ENCODE data around the gene CAPN7.
A peak's percentile ranks its signal among the peaks of the same experiment; 100 is the strongest.
"Not testable (repeated sequence)": the region's sequence is repeated elsewhere in the genome, so short reads cannot be mapped to it uniquely, and the experiment has no call there.

Gene CAPN7

GRCh38 chr3:15205934-15206661 is at the start of gene CAPN7:
Gene CAPN7, plus strand, starts transcription at chr3:15206246. Its CDS starts 250 bp downstream, at chr3:15206496.
- peak; percentile 97 for DNase-seq (ENCODE audit: low spot score)

- no peak for DNase-seq (ENCODE audit: low spot score)
Measured at GRCh38 chr3:15157441-15157840, 48.6 kb upstream of the CAPN7 start.

- DNase-seq (ENCODE audit: low spot score), result no peak
Measured at GRCh38 chr3:15159501-15160136, 46.4 kb upstream of the CAPN7 start.

GRCh38 chr3:15160662-15161061 is 45.4 kb upstream of the CAPN7 start:
- DNase-seq (ENCODE audit: low spot score), result no peak

- no peak for DNase-seq (ENCODE audit: low spot score)
Measured at GRCh38 chr3:15161133-15161532, 44.9 kb upstream of the CAPN7 start.

- DNase-seq (ENCODE audit: low spot score), result not testable (repeated sequence)
Measured at GRCh38 chr3:15163656-15164055, 42.4 kb upstream of the CAPN7 start.

- no peak for DNase-seq (ENCODE audit: low spot score)
Measured at GRCh38 chr3:15164340-15164739, 41.7 kb upstream of the CAPN7 start.

- no peak for DNase-seq (ENCODE audit: low spot score)
Measured at GRCh38 chr3:15165061-15165460, 41.0 kb upstream of the CAPN7 start.

GRCh38 chr3:15166391-15166790 is 39.7 kb upstream of the CAPN7 start:
- not testable (repeated sequence) for DNase-seq (ENCODE audit: low spot score)

GRCh38 chr3:15171096-15171495 is 35.0 kb upstream of the CAPN7 start:
- no peak for DNase-seq (ENCODE audit: low spot score)

- no peak for DNase-seq (ENCODE audit: low spot score)
Measured at GRCh38 chr3:15172806-15173205, 33.2 kb upstream of the CAPN7 start.

GRCh38 chr3:15174953-15175352 is 31.1 kb upstream of the CAPN7 start:
- no peak for DNase-seq (ENCODE audit: low spot score)

GRCh38 chr3:15175605-15176004 is 30.4 kb upstream of the CAPN7 start:
- no peak for DNase-seq (ENCODE audit: low spot score)

- peak; percentile 36 for DNase-seq (ENCODE audit: low spot score)
Measured at GRCh38 chr3:15180042-15180611, 25.9 kb upstream of the CAPN7 start.

- no peak for DNase-seq (ENCODE audit: low spot score)
Measured at GRCh38 chr3:15181511-15181910, 24.5 kb upstream of the CAPN7 start.

GRCh38 chr3:15181963-15182362 is 24.1 kb upstream of the CAPN7 start:
- DNase-seq (ENCODE audit: low spot score), result no peak

GRCh38 chr3:15183011-15183410 is 23.0 kb upstream of the CAPN7 start:
- DNase-seq (ENCODE audit: low spot score), result no peak

- no peak for DNase-seq (ENCODE audit: low spot score)
Measured at GRCh38 chr3:15185404-15185803, 20.6 kb upstream of the CAPN7 start.

- no peak for DNase-seq (ENCODE audit: low spot score)
Measured at GRCh38 chr3:15186101-15186476, 20.0 kb upstream of the CAPN7 start.

GRCh38 chr3:15186477-15187164 is 19.4 kb upstream of the CAPN7 start:
- DNase-seq (ENCODE audit: low spot score), result not testable (repeated sequence)

- no peak for DNase-seq (ENCODE audit: low spot score)
Measured at GRCh38 chr3:15197340-15198029, 8.6 kb upstream of the CAPN7 start.

- no peak for DNase-seq (ENCODE audit: low spot score)
Measured at GRCh38 chr3:15198686-15199085, 7.4 kb upstream of the CAPN7 start.

Measured in germinal center (tissue), 1 donor.